GM12878 (cell line): ENCODE measurements around the gene COQ2. TPM values are rescaled to one million over a fixed set of nuclear protein-coding genes. Genes with fewer than 3 reads are reported as not detected.

Source experiments
- ATAC-seq: fragments of 200-7000 bp; cut with Tn5 transposase; 3 replicates; pipeline ENCODE4 v1.9.1; 2020; ENCODE audit warnings: mild to moderate bottlenecking, moderate library complexity
- BruUV-seq: library from RNA; stranded (reverse); fragments of 400-500 nt; replicated peaks from 2 replicates; lab custom pipeline; 2021; lab: Mats Ljungman, UMichigan
- CTCF ChIA-PET: fragments of 300-600 bp; sonication (Branson Sonifier 250); formaldehyde crosslinking; extraction: SDS; loops from one replicate; lab custom pipeline; 2021; ENCODE audit warnings: inconsistent platforms; lab: Yijun Ruan, JAX
- POLR2A ChIA-PET: fragments of 350-600 bp; formaldehyde crosslinking; extraction: SDS; loops from one replicate; lab custom pipeline; 2021; ENCODE audit warnings: inconsistent platforms; lab: Charles Lee
- RAD21 ChIA-PET: fragments of 300-600 bp; sonication (Branson Sonifier 250); formaldehyde crosslinking; loops from one replicate; lab custom pipeline; 2023; ENCODE audit warnings: antibody characterized with exemption; ENCODE audit not compliant: unreplicated experiment; lab: Charles Lee
- SMC1A ChIA-PET: fragments of 300-600 bp; sonication (Branson Sonifier 250); formaldehyde crosslinking; loops from one replicate; lab custom pipeline; 2023; ENCODE audit not compliant: unreplicated experiment, uncharacterized antibody; lab: Charles Lee
- DNase-seq: peaks from one replicate; pipeline ENCODE4 v3.0.0-alpha.2; 2011; ENCODE audit warnings: low read depth, low spot score
- FAIRE-seq: peaks from 3 replicates; lab custom pipeline; 2011; peaks lifted over from hg19 to GRCh38; lab: Jason Lieb, UNC
- H2AFZ ChIP-seq: 2 replicates; pipeline ENCODE4 v1.6.0; 2011; ENCODE audit warnings: low read depth, low read length, control low read depth; ENCODE audit not compliant: control insufficient read depth
- H3K27ac ChIP-seq: 2 replicates; pipeline ENCODE4 v1.5.1; 2011; ENCODE audit warnings: control low read depth; ENCODE audit not compliant: control insufficient read depth, insufficient read depth
- H3K27me3 ChIP-seq, 2 experiments: replicated peaks in 1 of 2; 2 replicates each; pipeline versions ENCODE4 v1.6.0 to v1.6.1; 2011; ENCODE audit warnings: low read length in 1 of 2; ENCODE audit not compliant: control insufficient read depth in 2 of 2, insufficient read depth in 2 of 2
- H3K36me3 ChIP-seq, 2 experiments: 2 replicates each; pipeline ENCODE4 v1.5.1; 2011; ENCODE audit warnings: low read length in 1 of 2; ENCODE audit not compliant: control insufficient read depth in 2 of 2, insufficient read depth in 2 of 2
- H3K4me1 ChIP-seq: 2 replicates; pipeline ENCODE4 v1.6.1; 2011; ENCODE audit warnings: mild to moderate bottlenecking, low read length, moderate library complexity, mixed read lengths; ENCODE audit not compliant: control insufficient read depth, insufficient read depth
- H3K4me2 ChIP-seq: 2 replicates; pipeline ENCODE4 v1.6.0; 2011; ENCODE audit warnings: control low read depth; ENCODE audit not compliant: control insufficient read depth, insufficient read depth
- H3K4me3 ChIP-seq: fragments of 200-600 bp; sonication (generic); 2 replicates; pipeline ENCODE4 v1.5.1; 2016
- H3K79me2 ChIP-seq: 2 replicates; pipeline ENCODE4 v1.6.0; 2011; ENCODE audit warnings: low read length; ENCODE audit not compliant: control insufficient read depth, insufficient read depth
- H3K9ac ChIP-seq: 2 replicates; pipeline ENCODE4 v1.8.0; 2011; ENCODE audit warnings: low read length, control low read depth, mixed read lengths; ENCODE audit not compliant: control insufficient read depth, insufficient read depth
- H3K9me3 ChIP-seq: replicated peaks from 3 replicates; pipeline ENCODE4 v1.5.1; 2011; ENCODE audit warnings: mild to moderate bottlenecking, low read length; ENCODE audit not compliant: control insufficient read depth, insufficient read depth
- H4K20me1 ChIP-seq: 2 replicates; pipeline ENCODE4 v1.6.0; 2011; ENCODE audit not compliant: control insufficient read depth, insufficient read depth
- CBFB ChIP-seq: IDR thresholded peaks from 2 replicates; pipeline ENCODE4 v1.6.1; 2016; ENCODE audit warnings: antibody characterized with exemption, low read depth
- CHD2 ChIP-seq: IDR thresholded peaks from 2 replicates; pipeline ENCODE4 v1.6.1; 2011; ENCODE audit warnings: low read depth, low read length, improper control_type of control experiment, borderline replicate concordance
- EED ChIP-seq: sonication (generic); IDR thresholded peaks from 2 replicates; pipeline ENCODE4 v1.6.1; 2016; ENCODE audit warnings: antibody characterized with exemption, low read depth
- HCFC1 ChIP-seq: fragments of 150-350 bp; IDR thresholded peaks from 2 replicates; pipeline ENCODE4 v1.6.1; 2014; ENCODE audit warnings: low read length
- HDAC2 ChIP-seq: fragments of 200-600 bp; sonication (generic); IDR thresholded peaks from 2 replicates; pipeline ENCODE4 v1.6.1; 2017
- IKZF1 ChIP-seq: fragments of 450-650 bp; conservative IDR thresholded peaks from 2 replicates; pipeline ENCODE4 v1.6.1; 2017; ENCODE audit warnings: antibody characterized with exemption, mild to moderate bottlenecking
- IKZF2 ChIP-seq, 2 experiments: fragments of 450-650 bp; IDR thresholded peaks; 2 replicates each; pipeline ENCODE4 v1.6.1; 2017; ENCODE audit warnings: mild to moderate bottlenecking in 2 of 2, moderate library complexity in 2 of 2
- KLF5 ChIP-seq: fragments of 450-650 bp; IDR thresholded peaks from 2 replicates; pipeline ENCODE4 v1.6.1; 2014; ENCODE audit warnings: mild to moderate bottlenecking; ENCODE audit not compliant: partially characterized antibody
- MYB ChIP-seq: fragments of 150-350 bp; IDR thresholded peaks from 2 replicates; pipeline ENCODE4 v1.6.1; 2014; ENCODE audit warnings: mild to moderate bottlenecking, low read depth, low read length, borderline replicate concordance
- MYC ChIP-seq: IDR thresholded peaks from 2 replicates; pipeline ENCODE4 v1.6.1; 2011; ENCODE audit warnings: mild to moderate bottlenecking, low read length, moderate library complexity, inconsistent platforms; ENCODE audit not compliant: insufficient read depth, insufficient replicate concordance, insufficient read length, severe bottlenecking
- SIX5 ChIP-seq: IDR thresholded peaks from 2 replicates; pipeline ENCODE4 v1.6.1; 2011; ENCODE audit warnings: mild to moderate bottlenecking, low read depth, low read length, moderate library complexity; ENCODE audit not compliant: severe bottlenecking
- SP1 ChIP-seq: IDR thresholded peaks from one replicate; pipeline ENCODE4 v1.6.1; 2011; ENCODE audit warnings: low read depth, low read length
- STAT3 ChIP-seq: IDR thresholded peaks from 2 replicates; pipeline ENCODE4 v1.6.1; 2011; ENCODE audit warnings: low read depth, low read length, improper control_type of control experiment
- TBL1XR1 ChIP-seq: IDR thresholded peaks from 2 replicates; pipeline ENCODE4 v1.6.1; 2012; ENCODE audit warnings: low read depth, low read length, improper control_type of control experiment
- WGBS: methylation state at CpG from one replicate; pipeline ENCODE4 v1.1.6; 2016; ENCODE audit warnings: low lambda C conversion rate; ENCODE audit not compliant: insufficient replicate concordance, insufficient coverage; ENCODE audit errors: missing lambda C conversion rate; 5-methylcytosine and 5-hydroxymethylcytosine counted together
- in situ Hi-C: fragments of 300-500 bp; cut with MboI; formaldehyde crosslinking; loops from 9 replicates; pipeline ENCODE4 v1.14.3; 2018; ENCODE audit warnings: mixed read lengths
- intact Hi-C: fragments of 100-400 bp; cut with micrococcal nuclease; formaldehyde crosslinking; loops from one replicate; pipeline ENCODE4 v1.14.2; 2022; ENCODE audit not compliant: unreplicated experiment
- polyA plus RNA-seq, 11 experiments: library from polyadenylated mRNA; depleted of rRNA in 4 of 11; unstranded in 6 of 11; stranded (reverse) in 5 of 11; fragments of >200 nt; fragmentation: Nextera tagmentation in 4 of 11; fragmentation: Illumina TruSeq in 1 of 11; extraction: Ambion mirVana in 4 of 11; extraction: Trizol in 1 of 11; gene quantifications; 1 replicate in 1 of 11; 2 replicates in 10 of 11; pipeline versions ENCODE4 v1.2.1 to v1.2.3, GENCODE V29; 2011 to 2016; ENCODE audit warnings: inconsistent platforms in 2 of 11, missing spikeins in 2 of 11, low read depth in 1 of 11
- total RNA-seq, 4 experiments: library from RNA; depleted of rRNA in 3 of 4; stranded (reverse); fragments of >200 nt in 3 of 4; fragmentation: Illumina TruSeq in 1 of 4; extraction: Trizol in 1 of 4; gene quantifications; 2 replicates each; pipeline versions ENCODE4 v1.2.1 to v1.2.3, GENCODE V29; 2013 to 2021
- TF ChIP-seq, protein P1 (sequence below): fragments of 450-650 bp; IDR thresholded peaks from 2 replicates; pipeline ENCODE4 v1.6.1; 2017; ENCODE audit warnings: mild to moderate bottlenecking, low read depth, inconsistent platforms; ENCODE audit not compliant: poor library complexity, severe bottlenecking

The COQ2 gene
- total and polyA plus RNA-seq, 10 of the 15 experiments (the other 5 are each of a cell fraction or from before 2014, with no cell fraction given): 5.0 to 46.7 (median 19.1) TPM

DNA sequence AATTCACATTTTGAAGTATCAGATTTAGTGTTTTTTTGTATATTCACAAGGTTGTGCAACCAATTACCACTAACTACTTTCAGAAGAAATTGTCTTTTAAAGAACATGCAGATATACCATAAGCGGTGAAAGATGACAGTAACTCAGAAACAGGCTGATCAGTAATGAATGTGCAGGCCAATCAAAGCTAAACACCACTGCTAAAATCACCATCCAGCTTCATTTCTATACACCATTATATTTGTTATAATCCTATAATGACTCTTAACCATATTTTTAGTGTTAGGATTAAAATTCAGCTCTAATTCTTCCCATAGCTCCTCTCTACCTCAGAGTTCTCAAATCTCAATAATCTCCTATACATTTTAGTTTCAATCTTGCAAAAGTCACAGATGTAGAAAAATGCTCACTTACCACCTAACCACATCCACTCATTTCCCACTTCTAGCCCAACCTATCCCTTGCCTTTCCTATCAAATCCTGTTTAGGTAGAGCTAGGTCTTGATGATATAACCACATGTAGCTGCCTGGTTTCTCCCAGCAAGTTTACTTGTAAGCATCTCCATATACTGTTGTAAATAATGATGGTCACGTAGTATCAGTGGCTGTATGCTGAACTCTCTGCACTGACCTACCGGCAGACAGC is 16.6 kb downstream of the COQ2 start:
- Histone ChIP-seq H3K79me2 (no peaks in the 10 kb centered on the region), H3K9ac (no peak overlapping the region), H4K20me1 (no peaks in the 10 kb centered on the region), H3K27me3 (no peaks in the 10 kb centered on the region), H3K4me1 (peaks cover 27% of the 10 kb centered on the region), H3K27ac (peak overlapping the region; percentile 40), H2AFZ (no peak overlapping the region), H3K4me2 (peak overlapping the region; percentile 45; the same call in 1 of the 2 replicates), H3K4me3 (0 out of 2 replicates have a peak overlapping the region, but pooled peaks have one; percentile 19), H3K9me3 (no peaks in the 10 kb centered on the region), H3K36me3 (peaks cover 2 to 22% of the 10 kb centered on the region in 2 experiments)
- in situ Hi-C loops: no loop called here
- FAIRE-seq (no peak), ATAC-seq (0 out of 3 replicates have a peak, but pooled peaks have one; percentile 10), DNase-seq (no peak)
- TF ChIP-seq SP1: no peak
- no peak for TF ChIP-seq HCFC1
- no peak for TF ChIP-seq STAT3
- no peak for TF ChIP-seq CHD2
- TF ChIP-seq, protein P1, sequence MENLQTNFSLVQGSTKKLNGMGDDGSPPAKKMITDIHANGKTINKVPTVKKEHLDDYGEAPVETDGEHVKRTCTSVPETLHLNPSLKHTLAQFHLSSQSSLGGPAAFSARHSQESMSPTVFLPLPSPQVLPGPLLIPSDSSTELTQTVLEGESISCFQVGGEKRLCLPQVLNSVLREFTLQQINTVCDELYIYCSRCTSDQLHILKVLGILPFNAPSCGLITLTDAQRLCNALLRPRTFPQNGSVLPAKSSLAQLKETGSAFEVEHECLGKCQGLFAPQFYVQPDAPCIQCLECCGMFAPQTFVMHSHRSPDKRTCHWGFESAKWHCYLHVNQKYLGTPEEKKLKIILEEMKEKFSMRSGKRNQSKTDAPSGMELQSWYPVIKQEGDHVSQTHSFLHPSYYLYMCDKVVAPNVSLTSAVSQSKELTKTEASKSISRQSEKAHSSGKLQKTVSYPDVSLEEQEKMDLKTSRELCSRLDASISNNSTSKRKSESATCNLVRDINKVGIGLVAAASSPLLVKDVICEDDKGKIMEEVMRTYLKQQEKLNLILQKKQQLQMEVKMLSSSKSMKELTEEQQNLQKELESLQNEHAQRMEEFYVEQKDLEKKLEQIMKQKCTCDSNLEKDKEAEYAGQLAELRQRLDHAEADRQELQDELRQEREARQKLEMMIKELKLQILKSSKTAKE: no peak
- TF ChIP-seq MYB: no peak
- peak in 1 of 2 experiments; percentile 50; a peak in 2 of 4 replicates for TF ChIP-seq IKZF2 (IDR thresholded peaks at IDR 0.05)
- peak; percentile 45; the same call in 1 of the 2 replicates for TF ChIP-seq EED
- TF ChIP-seq IKZF1: 0 out of 2 replicates have a peak, but pooled peaks have one; percentile 22
- no peak for TF ChIP-seq SIX5
- TF ChIP-seq CBFB: peak; percentile 48; the same call in 1 of the 2 replicates
- no peak for TF ChIP-seq TBL1XR1
- TF ChIP-seq HDAC2: no peak
- TF ChIP-seq KLF5: no peak
- no peak for TF ChIP-seq MYC
- ChIA-PET SMC1A (interaction anchor here (0.7 to 4.2 kb wide), 14 partner anchors 8 to 361 kb away, joined by 3 to 30 read pairs (median 6); no protein-coding TSS in a partner anchor), POLR2A (interaction anchor here (1.2 kb wide), 1 partner anchor 11 kb away, joined by 3 read pairs; no protein-coding TSS in a partner anchor), RAD21 (interaction anchor here (0.9 to 5.6 kb wide), 9 partner anchors 9 to 368 kb away, joined by 3 to 54 read pairs (median 3); partner anchors contain the start of gene THAP9), CTCF (interaction anchor here (1.0 to 5.9 kb wide), 10 partner anchors 8 to 256 kb away, joined by 3 to 80 read pairs (median 4); partner anchors contain the start of gene COQ2)
- WGBS: 18% methylated on average over 3 of the region's 3 CpGs
- BruUV-seq: no TSS peak
- intact Hi-C loops: no loop called here
